Measurements from ENCODE around the gene FAR2. TPM values are rescaled to one million over a fixed set of nuclear protein-coding genes. Genes with fewer than 3 reads are reported as not detected.

FAR2 gene
- total and polyA plus RNA-seq, 8 donors, result 0.43 to 2.8 (median 1.1) TPM

DNA sequence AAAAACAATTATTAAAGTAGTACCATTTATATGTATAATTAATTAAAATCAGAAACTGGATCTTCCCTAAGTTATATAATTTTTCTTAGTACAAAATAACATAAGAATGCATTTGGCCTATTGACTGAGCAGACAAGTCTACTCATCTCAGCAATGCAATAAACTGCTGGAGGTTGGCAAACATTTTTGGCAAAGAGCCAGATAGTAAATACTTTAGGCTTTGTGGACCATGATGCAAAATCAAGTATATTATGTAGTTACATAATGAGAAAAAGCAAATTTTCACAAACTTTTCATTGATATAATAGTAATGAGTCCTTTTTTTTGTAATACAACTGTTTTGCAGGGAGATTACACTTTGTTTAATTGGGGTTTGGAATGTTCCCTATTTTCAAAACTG, 201.0 kb downstream of the FAR2 start:
- FAIRE-seq, result no peak
- H3K27ac ChIP-seq, result no peak overlapping the region
- no peak for ATAC-seq
- H3K4me1 ChIP-seq, result peaks cover 0 to 6% (median 0%) of the 10 kb centered on the region in 3 donors
- DNase-seq, result no peak
- TF ChIP-seq, protein P1, sequence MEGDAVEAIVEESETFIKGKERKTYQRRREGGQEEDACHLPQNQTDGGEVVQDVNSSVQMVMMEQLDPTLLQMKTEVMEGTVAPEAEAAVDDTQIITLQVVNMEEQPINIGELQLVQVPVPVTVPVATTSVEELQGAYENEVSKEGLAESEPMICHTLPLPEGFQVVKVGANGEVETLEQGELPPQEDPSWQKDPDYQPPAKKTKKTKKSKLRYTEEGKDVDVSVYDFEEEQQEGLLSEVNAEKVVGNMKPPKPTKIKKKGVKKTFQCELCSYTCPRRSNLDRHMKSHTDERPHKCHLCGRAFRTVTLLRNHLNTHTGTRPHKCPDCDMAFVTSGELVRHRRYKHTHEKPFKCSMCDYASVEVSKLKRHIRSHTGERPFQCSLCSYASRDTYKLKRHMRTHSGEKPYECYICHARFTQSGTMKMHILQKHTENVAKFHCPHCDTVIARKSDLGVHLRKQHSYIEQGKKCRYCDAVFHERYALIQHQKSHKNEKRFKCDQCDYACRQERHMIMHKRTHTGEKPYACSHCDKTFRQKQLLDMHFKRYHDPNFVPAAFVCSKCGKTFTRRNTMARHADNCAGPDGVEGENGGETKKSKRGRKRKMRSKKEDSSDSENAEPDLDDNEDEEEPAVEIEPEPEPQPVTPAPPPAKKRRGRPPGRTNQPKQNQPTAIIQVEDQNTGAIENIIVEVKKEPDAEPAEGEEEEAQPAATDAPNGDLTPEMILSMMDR (IDR thresholded peaks at IDR 0.05), result no peak
- H3K4me3 ChIP-seq, result no peak overlapping the region
- no peaks in the 10 kb centered on the region for H3K9me3 ChIP-seq
- peaks cover 0 to 25% (median 2%) of the 10 kb centered on the region in 3 donors for H3K36me3 ChIP-seq
- no peaks in the 10 kb centered on the region for H3K27me3 ChIP-seq
- intact Hi-C loops (cut with DNase I), result no loop called here

DNA sequence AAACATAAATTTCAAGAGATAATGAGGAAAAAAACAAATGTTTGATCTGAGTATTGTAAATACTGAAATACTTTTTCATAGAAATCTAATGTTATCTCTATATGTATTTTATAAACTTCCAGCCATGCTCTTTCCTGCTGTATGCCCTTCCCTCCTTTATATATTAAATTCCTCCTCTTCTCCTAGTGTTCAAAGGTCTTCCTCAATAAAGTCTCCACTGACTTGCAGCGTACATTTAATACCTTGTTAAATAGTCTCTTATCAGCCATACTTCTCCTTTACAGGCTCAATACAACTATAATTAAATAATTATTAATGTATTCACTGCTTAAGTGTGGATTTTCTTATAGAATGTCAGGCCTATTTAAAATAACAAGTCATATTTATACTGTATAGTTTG, 205.9 kb downstream of the FAR2 start:
- peaks cover 0 to 6% (median 0%) of the 10 kb centered on the region in 3 donors for H3K4me1 ChIP-seq
- H3K9me3 ChIP-seq, result no peaks in the 10 kb centered on the region
- 86 to 94% methylated on average over 1 of the region's 1 CpG for WGBS, 2 donors
- DNase-seq (no peak), FAIRE-seq (no peak), ATAC-seq (no peak)
- no peak overlapping the region for H3K4me3 ChIP-seq
- peaks cover 0 to 5% (median 0%) of the 10 kb centered on the region in 3 donors for H3K36me3 ChIP-seq
- TF ChIP-seq, protein P1 (IDR thresholded peaks at IDR 0.05), result no peak
- H3K27ac ChIP-seq, result no peak overlapping the region
- intact Hi-C loops (cut with DNase I), result no loop called here
- H3K27me3 ChIP-seq, result no peaks in the 10 kb centered on the region

DNA sequence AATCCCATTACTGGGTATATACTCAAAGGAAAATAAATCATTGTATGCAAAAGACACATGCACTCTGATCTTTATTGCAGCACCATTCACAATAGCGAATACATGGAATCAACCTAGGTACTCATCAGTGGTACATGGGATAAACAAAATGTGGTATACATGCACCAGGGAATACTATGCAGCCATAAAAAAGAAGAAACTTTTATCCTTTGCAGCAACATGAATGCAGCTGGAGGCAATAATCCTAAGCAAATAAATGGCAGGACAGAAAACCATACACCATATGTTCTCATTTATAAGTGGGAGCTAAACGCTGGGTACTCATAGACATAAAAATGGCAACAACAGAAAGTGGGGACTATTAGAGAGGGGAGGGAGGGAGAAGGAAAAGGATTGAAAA, 216.0 kb downstream of the FAR2 start:
- Histone ChIP-seq H3K9me3 (no peaks in the 10 kb centered on the region), H3K27me3 (no peaks in the 10 kb centered on the region), H3K4me1 (no peaks in the 10 kb centered on the region), H3K4me3 (no peak overlapping the region), H3K27ac (no peak overlapping the region), H3K36me3 (peaks cover 0 to 37% (median 0%) of the 10 kb centered on the region in 3 donors)
- intact Hi-C loops (cut with DNase I), result no loop called here
- ATAC-seq (no peak), DNase-seq (no peak), FAIRE-seq (no peak)
- TF ChIP-seq, protein P1 (IDR thresholded peaks at IDR 0.05), result no peak
- WGBS, 2 donors, result 95 to 97% methylated on average over 2 of the region's 2 CpGs

DNA sequence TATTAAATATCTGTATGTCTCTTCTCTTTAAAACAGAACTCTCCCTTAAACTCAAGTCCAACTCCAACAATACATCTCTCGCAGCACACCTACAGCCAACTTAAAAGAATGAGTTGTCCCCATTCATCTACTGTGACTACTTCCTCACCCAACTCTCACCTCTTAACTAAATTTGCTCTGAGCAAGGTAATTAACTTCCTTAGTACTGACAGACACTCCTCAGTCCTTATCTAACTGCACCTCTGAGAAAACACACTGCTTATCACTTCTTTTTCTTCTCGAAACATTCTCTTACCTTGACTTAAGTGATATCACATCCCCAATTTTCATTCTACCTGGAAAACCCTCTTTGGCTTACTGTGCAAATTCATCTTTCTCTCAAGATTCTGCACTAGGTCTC, 224.9 kb downstream of the FAR2 start:
- intact Hi-C loops (cut with DNase I), result no loop called here
- WGBS, 2 donors, result 71 to 72% methylated on average over 2 of the region's 2 CpGs
- Histone ChIP-seq H3K4me3 (no peak overlapping the region), H3K9me3 (no peaks in the 10 kb centered on the region), H3K27ac (no peak overlapping the region), H3K36me3 (peaks cover 0 to 9% (median 0%) of the 10 kb centered on the region in 3 donors), H3K4me1 (peaks cover 0 to 3% (median 0%) of the 10 kb centered on the region in 3 donors), H3K27me3 (no peaks in the 10 kb centered on the region)
- ATAC-seq (no peak), DNase-seq (no peak), FAIRE-seq (no peak)
- TF ChIP-seq, protein P1 (IDR thresholded peaks at IDR 0.05), result no peak

DNA sequence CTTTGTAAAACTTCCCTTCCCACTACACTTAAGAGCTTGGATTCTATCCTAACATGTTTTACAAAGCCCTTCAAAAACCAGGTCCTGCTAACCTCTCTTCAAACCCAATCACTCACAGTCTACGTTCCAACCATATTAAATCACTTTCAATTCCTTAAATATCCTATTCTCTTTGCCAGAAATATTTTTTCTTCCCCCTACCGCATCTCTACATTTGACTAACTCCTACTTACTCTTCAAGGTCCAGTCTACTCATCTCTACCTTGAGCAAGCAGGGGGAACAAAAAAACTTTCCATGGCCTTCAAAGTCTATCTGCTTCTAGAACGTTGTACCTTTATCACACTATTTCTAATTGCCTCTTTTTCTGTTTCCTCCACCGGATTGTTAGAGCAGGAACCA, 225.8 kb downstream of the FAR2 start:
- intact Hi-C loops (cut with DNase I), result no loop called here
- TF ChIP-seq, protein P1 (IDR thresholded peaks at IDR 0.05), result no peak
- no peaks in the 10 kb centered on the region for H3K9me3 ChIP-seq
- DNase-seq, result no peak
- no peak overlapping the region for H3K4me3 ChIP-seq
- no peak overlapping the region for H3K27ac ChIP-seq
- peaks cover 0 to under 1% (median 0%) of the 10 kb centered on the region in 3 donors for H3K36me3 ChIP-seq
- peaks cover 4 to 12% (median 8%) of the 10 kb centered on the region in 3 donors for H3K4me1 ChIP-seq
- FAIRE-seq, result no peak
- no peaks in the 10 kb centered on the region for H3K27me3 ChIP-seq
- no peak for ATAC-seq
- 74 to 76% methylated on average over 4 of the region's 4 CpGs for WGBS, 2 donors

Data from pancreas (tissue), 10 donors.